Hematopoietic multipotent progenitor cell treated with erythropoietin and hydrocortisone succinate and interleukin-3 and kit ligand, for 8 days (in vitro differentiated cells): Measurements from ENCODE around the gene SLC25A27.
"Not testable (repeated sequence)": the region's sequence is repeated elsewhere in the genome, so short reads cannot be mapped to it uniquely, and the experiment has no call there.

Experiments used
- DNase-seq: peaks from one replicate; pipeline ENCODE4 v3.0.0-alpha.2; 2015

The SLC25A27 gene, protein sequence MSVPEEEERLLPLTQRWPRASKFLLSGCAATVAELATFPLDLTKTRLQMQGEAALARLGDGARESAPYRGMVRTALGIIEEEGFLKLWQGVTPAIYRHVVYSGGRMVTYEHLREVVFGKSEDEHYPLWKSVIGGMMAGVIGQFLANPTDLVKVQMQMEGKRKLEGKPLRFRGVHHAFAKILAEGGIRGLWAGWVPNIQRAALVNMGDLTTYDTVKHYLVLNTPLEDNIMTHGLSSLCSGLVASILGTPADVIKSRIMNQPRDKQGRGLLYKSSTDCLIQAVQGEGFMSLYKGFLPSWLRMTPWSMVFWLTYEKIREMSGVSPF

DNA sequence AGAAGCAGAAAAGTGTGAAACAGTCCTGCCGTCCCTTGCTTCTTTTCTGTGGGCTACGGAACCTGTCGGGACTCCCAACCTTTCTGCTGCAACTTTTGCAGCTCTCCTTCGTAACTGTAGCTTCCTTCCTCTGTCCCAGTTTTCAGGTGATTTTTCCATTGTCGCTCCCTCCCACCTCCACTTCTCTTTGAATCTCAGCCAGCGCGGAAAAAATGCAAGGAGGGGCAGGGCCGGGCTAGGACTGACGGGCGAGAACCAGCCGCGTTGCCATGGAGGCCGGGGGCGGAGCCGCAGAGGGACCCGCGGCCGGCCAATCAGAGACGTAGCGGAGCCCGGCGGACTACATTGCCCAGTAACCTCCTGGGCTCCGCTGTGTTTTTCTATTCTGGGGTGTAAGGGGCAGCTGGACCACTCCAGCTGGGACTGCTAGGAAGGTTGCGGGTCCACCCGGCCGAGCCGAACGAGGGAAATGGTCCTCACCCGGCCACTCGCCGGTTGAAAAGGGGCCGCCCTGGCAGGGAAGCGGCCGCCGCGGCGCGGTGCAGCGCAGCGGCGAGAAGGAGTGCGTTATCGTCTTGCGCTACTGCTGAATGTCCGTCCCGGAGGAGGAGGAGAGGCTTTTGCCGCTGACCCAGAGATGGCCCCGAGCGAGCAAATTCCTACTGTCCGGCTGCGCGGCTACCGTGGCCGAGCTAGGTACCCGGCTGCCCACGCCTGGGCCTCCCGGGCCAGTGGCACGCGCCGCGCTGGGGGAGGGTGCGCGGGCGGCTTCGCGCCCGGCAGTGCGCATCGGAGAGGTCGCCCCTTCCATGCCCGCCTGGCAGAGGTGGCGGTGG is at the start of gene SLC25A27, which contains the start of gene CYP39A1:
SLC25A27 (plus strand) TSS at position 373 of the 836 bp plus-strand sequence; CDS start at position 591, 218 bp downstream.
CYP39A1 (minus strand) TSS at position 216 of the 836 bp plus-strand sequence. CDS start 236 bp downstream, outside the sequence.
- DNase-seq = peak; percentile 81

DNA sequence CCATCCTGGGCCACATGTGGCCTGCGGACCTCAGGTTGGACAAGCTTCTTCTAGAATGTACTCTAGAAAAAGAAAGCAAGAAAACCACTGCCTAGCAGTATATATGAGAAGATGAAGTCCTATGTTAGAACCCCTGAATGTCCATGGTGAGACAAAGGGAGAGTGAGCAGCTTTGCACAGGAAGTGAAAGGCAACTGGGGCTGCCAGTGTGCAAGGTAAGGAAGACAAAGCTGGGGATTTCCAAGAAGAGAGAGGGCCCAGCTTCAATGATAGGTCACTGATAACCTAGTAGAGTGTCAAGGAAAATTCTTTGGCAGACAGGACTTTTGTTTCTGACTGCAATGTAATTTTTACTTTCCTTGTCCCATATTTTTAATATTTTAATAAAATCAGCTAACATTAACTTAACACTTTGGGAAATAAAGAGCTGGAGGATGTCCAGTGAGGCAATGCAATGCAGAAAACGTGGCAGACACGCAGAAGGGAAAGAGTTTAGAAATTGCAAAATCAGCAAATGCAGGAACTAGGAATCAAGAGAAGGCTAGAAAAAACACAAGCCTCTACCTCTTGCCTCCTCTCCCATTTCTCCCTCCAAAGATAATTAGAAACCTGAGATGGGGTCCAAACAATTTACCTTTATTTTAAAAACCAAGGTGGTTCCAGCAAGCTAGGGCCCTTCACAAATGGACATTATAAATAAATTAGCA is 47.5 kb upstream of the SLC25A27 start:
- DNase-seq = no peak

DNA sequence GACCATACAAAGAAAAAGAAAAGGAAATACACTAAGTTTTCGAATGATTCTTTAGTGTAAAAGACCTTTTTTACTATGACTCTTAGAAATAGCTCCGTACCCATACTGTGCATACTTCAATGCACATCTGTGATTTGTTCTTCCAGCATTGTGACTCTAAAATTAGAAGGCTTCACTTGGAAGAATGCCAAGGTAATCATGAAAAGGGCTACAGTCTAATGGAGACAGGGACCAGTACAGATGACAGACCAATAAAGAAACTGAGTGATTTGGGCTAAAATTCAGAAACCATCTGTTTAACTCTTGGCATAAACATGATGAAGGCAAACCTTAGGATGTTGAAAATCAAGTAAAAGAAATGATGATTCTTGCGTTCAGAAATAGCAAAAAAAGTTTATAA is 46.4 kb upstream of the SLC25A27 start:
- DNase-seq = no peak

DNA sequence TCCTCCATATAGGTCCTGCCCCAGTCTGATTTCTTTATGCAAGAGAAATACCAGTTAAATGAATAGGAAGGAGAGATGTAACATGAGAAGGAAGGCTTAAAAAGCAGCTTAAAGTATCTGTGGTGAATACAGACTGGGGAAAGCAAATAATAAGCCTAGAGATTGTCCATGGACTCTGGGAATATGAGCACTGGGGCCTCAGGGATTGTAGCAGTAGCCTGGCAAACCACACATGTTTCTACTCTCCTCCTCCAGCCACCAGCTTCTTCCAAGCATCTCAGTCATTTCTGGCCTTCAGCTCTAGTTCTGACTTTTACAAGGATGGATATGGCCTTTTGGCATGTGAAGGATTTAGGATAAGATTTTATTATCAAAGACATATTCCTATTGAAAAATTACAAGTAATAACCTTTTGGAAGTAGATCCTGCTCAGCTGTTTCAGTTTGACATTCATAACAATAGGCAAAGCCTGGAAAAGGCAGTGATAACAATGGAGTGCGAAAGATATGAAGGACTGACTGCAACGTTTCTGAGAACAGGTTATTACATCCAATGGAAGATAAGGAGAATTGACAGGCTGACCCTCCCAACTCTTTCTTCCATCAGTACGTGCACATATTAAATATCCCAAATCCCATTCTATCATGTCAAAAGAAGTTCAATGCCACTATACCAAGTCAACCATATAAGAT is 41.8 kb upstream of the SLC25A27 start:
- DNase-seq = no peak

DNA sequence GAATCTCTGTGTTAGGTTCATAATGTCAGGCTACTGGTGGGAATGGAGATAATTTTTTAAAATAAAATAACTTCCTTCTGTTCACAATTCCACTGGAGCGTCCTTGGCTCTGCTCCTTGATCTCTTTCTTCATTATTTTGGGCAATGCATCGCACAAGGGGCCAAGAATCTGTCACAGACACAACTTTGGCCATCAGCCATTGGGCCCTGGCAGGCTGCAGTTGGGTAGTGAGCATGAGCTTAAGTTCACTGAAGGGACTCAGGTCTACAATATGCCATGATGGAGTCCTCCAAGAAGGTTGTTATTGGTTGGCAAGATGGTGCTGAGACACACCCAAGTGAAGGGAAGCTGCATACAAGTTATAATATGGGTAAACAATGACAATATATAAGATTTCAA is 40.1 kb upstream of the SLC25A27 start:
- DNase-seq = no peak

DNA sequence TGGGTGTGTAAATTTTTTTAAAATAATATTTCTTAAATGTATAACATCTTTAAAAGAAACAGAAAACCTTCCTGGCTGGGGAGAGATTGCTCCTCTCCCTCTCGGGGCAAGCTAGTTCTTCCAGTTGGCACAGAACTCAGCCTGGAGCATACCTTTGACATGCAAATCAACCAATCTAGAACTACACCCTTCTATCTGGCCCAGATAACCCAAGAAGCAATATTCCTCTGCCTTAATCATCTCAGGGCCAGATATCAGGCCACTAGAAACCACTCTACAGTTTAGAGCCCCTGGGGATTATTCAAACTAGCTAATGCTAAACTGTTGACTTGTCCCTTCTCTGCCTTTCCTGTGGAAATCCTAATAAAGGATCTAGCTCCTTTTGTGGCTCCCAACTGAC is 34.0 kb upstream of the SLC25A27 start:
- DNase-seq = no peak

DNA sequence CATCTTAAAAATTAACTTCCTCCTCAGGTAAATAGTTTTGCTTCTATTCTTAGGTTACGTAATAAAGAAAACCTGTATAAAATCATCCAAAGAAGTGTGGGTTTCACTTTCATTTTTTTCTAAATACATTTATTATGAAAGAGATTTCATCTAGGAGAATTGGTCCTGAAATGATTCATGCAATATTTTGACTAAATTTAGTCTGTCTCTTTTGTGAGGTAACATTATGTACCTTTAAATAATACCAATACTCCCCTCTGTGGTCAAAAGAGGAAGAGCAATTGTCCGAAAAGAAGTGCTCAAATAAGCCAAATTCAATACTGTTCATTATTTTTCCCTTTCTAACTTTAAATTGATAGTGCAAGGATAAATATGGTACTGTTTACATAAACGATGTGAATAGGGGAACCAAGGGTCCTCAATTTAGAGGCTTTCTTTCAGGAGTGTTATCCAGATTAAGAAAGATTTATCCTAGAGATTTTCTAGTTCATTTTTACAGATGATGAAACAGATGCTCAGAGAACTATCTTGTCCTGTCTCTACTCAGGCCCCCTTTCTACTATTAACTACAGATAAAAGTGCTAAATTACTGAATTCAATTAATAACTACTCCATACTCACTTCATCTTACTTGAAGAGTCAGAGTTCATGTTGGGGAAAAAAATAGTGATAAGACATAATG is 26.4 kb upstream of the SLC25A27 start:
- DNase-seq = peak; percentile 38

DNA sequence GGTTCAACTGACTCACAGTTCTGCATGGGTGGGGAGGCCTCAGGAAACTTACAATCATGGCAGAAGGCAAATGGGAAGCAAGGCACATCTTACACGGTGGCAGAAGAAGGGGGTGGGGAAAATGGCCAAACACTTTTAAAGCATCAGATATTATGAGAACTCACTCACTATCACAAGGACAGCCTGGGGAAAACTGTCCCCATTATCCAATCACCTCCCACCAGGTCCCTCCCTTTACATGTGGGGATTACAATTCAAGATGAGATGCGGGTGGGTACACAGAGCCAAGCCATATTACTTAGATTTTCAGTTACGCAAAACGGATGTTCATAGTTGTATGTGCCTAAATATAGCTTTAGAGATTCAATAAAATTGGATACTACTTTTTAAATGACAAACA is 25.8 kb upstream of the SLC25A27 start:
- DNase-seq = no peak

DNA sequence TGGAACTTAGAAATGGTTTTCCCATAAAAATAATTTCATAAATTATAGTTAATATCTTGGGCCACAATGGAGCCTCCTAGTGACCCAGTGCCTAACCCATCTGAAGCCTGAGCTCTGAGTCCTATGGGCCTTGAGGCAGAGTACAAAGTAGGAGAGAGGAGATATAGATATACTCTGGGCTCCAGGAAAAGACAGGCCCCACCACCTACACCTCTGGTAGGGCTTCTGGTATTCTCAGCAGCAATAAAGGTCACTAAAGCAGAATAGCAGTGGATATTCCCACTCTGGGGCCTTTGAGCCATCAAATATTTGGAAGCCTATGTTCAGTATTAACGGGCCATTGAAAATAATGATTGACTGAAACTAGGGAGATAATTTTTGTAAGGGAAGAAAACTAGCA is 24.3 kb upstream of the SLC25A27 start:
- no peak for DNase-seq

DNA sequence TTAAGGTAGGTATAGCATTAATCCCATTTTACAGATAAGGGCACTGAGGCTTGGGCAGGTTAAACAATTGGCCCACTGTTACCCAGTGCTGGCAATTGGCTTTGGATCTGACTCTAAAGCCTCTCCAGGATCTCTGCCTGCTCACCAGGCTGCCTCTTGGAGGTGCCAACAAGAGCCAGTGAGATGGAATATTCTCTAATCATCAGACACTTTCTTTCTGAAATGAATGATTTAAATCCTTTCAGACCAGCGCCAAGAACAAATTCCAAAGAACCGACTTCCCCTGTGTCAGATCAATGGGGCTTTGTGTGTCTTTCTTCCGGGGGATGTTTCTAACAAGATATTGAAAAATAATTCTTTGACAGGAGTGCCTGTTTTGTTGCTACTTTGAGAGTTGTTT is 23.8 kb upstream of the SLC25A27 start:
- DNase-seq = no peak

DNA sequence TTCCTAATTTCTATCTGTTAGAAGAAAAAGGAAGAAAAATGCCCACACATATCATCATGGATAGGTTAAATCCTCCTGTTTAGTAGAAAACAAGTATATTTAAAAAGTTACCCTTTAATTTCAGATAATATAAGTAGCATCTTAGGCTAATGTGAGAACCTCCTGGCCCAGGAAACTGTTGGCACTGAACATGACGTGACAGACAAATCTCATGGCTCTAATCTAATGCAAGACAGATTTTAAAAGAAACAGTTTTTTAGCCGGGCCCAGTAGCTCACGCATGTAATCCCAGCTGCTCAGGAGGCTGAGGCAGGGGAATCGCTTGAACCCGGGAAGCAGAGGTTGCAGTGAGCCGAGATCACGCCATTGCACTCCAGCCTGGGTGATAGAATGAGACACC is 23.1 kb upstream of the SLC25A27 start:
- DNase-seq = no peak

DNA sequence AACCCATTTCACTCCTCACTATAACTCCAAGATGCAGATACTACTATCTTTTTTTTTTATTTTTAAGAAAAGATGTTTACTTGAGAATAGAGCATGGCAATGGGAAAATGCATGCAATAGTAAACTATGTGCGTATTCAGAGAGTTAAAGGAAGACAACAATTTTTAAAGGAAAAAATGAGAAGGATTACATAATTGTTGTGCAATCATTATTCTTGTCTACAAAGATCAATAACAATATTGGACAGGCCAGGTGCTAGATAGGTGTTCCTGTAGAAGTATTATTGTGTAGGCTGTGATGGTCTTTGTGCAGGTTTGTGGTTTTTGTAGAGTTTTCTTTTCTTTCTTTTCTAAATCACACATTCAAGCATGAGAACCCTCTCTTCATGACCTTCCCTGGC is 20.7 kb upstream of the SLC25A27 start:
- DNase-seq = no peak

DNA sequence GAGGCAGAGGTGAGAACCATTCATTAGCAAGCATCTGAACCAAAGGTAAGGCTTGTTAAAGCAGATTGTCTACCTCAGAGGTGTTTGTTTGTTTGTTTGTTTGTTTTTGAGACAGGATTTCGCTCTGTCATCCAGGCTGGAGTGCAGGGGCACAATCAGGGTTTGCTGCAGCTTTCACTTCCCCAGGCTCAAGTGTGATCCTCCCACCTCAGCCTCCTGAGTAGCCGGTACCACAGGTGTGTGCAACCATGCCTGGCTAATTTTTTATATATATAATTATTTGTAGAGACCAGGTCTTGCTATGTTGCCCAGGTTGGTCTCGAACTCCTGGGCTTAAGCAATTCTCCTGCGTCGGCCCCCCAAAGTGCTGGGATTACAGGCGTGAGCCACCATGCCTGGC is 17.3 kb upstream of the SLC25A27 start:
- no peak for DNase-seq

DNA sequence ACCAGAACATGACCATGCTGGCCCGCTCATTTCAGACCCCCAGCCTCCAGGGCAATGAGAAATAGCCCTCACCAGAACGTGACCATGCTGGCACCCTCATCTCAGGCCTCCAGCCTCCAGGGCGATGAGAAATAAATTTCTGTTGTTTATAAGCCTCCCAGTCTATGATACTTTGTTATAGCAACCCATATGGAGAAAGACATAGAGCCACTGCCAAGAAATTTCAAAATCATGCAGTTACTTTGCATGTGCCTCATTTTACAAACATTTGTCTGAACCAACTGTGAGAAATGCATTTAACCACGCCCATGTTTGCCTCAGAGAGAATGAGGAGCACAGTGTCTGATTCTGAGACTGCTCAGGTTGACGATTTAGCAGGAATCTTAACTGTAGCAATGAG is 15.6 kb upstream of the SLC25A27 start:
- no peak for DNase-seq

DNA sequence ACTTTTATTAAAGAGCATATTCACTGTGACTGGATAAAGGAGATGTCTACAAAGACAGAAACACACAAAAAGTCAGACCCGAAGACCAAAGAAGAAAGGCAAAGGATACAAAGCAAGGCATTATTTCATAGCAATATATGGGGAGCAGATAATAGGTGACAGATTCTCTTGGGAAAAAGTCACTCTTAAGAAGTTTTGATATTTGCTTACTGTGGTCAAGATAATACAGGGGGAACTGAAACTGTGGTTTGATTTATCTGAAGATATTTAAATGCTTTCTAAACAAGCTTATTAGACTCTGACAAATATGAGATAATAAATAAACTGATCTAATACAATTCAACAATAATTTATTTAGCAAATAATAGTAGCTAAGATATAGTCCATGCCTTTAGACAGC is 14.8 kb upstream of the SLC25A27 start:
- no peak for DNase-seq

DNA sequence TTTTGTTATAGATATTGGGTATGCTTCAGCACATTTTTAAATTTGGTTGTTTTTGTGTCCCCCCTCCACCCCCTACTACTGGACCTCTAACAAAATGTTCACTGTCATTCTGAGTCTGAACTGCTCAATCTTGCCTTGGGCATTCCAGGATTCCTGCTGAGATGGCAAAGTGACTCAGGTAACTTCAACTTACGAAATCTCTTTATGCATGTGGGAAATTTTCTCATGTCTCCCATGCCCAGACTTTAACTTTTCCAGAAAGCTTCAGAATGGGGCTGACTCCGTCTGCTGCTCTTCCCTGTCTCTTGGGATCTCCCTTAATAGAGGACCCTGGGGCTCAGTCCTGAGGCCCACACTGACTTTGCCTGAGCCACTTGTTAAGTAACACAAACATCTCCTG is 14.1 kb upstream of the SLC25A27 start:
- DNase-seq = no peak

DNA sequence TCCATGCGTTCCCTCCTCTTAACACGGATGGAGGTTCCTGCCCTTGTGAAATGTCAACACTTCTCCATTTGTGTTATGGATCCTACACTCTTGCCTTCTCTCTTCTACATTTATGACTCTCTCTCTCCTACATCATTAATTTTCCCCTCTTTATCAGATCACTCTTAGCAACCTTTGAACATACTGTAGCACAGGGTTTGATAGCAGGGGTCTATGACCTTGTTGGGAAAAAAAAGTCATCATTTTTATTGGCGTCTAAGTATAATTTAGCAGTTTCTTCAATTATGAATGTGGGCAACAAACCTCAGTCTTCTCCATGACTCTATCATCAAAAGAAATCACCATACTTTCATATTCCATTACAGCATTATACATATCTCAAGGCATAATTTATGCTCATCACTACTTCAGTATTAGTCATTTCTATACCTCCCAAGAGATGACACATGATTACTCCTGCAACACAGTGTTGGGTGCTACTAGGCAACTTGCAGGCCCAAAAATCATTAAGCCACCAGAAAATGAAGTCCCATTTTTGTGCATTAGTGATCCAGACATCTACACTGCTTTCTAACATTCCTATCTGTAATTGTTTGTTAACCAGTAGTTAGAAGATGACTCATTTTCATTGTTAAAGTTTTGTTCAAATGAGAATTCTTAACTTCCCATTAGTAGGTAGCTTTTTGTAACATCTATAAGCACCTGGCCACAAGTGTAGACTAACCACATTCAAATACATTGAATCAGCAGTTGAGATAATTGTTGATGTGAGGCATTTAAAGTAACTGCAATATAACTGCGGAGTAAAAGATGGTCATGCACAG is 9.6 kb upstream of the SLC25A27 start:
- no peak for DNase-seq

DNA sequence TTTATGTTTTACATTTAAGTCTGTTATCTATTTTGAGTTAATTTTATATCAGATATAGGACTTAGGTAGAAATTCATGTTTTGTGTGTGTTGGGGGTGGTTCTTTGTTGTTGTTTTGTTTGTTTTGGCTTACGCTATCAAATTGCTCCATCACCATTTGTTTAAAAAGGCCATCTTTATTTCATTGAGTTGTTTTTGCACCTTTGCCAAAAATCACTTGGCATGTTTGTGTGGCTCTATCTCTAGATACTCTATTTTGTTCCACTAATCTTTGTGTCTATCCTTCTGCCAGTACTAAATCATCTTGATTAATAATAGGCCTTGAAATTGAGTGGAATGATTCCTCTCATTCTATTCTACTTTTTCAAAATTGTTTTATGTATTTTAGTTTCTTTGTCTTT is 7.5 kb upstream of the SLC25A27 start:
- DNase-seq = no peak

DNA sequence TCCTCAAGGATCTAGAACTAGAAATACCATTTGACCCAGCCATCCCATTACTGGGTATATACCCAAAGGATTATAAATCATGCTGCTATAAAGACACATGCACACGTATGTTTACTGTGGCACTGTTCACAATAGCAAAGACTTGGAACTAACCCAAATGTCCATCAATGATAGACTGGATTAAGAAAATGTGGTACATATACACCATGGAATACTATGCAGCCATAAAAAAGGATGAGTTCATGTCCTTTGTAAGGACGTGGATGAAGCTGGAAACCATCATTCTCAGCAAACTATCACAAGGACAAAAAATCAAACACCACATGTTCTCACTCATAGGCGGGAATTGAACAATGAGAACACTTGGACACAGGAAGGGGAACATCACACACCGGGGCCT is 4.7 kb upstream of the SLC25A27 start:
- not testable (repeated sequence) for DNase-seq

DNA sequence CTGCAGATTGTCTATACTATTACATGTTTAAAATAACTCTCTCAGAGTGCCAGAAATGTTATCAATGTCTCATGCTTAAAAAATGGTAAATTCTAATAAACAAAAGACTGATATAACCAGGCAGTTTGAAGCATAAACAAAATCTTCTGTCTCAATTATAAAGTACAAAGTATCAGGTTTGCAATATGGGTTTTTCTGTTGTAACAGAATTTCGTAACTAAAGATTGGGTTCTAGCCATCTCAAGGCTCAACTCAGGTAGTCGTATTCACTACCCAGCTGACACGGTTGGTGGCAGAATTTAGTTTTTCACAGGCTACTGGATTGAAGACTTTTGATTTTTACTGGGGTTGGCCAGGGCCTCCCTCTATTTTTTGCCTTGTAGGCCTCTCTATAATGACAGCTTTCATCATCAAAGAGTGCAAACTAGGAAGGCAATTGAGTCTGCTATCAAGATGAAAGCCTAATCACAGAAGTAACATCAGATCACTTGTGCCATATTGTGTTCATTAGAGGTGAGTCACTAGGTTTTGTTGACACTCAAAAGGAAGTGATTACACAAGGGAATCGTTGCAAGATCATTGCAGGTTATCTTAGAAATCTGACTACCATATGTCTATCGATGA is 3.8 kb upstream of the SLC25A27 start:
- no peak for DNase-seq

DNA sequence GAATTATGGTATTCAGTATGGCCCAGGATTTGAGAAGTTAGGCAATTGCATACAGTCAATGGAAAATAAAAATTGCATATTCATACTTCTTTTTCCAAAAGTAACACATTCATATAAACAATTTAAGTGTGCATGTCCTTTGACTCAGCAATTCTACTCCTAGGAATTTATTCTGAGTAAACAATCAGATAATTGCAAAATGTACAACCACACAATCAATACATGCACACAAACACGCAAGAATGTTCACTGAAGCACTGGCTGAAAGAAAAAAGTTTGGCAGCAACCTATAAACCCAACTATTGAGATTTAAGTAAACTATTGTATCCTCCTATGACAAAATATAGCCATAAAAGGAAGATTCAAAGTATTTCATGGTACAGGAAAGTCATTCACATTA is 1.8 kb upstream of the SLC25A27 start:
- no peak for DNase-seq
